ENCODE results near the gene RAB11FIP3.

The RAB11FIP3 gene

GRCh38 chr16:389352-389751 is 36.1 kb upstream of the RAB11FIP3 start:
- in situ Hi-C loops (cut with HindIII; ENCODE audit: low sequenced_read_pairs) = no loop called here

GRCh38 chr16:391885-392335 is 33.5 kb upstream of the RAB11FIP3 start:
- in situ Hi-C loops (cut with HindIII; ENCODE audit: low sequenced_read_pairs) = no loop called here

- in situ Hi-C loops (cut with HindIII; ENCODE audit: low sequenced_read_pairs) = no loop called here
These were observed 32.9 kb upstream of the RAB11FIP3 start for GRCh38 chr16:392450-393030.

- in situ Hi-C loops (cut with HindIII; ENCODE audit: low sequenced_read_pairs) = no loop called here
These were observed 29.2 kb upstream of the RAB11FIP3 start for GRCh38 chr16:396199-396598.

GRCh38 chr16:396605-397004 is 28.8 kb upstream of the RAB11FIP3 start:
- in situ Hi-C loops (cut with HindIII; ENCODE audit: low sequenced_read_pairs) = no loop called here

DNA sequence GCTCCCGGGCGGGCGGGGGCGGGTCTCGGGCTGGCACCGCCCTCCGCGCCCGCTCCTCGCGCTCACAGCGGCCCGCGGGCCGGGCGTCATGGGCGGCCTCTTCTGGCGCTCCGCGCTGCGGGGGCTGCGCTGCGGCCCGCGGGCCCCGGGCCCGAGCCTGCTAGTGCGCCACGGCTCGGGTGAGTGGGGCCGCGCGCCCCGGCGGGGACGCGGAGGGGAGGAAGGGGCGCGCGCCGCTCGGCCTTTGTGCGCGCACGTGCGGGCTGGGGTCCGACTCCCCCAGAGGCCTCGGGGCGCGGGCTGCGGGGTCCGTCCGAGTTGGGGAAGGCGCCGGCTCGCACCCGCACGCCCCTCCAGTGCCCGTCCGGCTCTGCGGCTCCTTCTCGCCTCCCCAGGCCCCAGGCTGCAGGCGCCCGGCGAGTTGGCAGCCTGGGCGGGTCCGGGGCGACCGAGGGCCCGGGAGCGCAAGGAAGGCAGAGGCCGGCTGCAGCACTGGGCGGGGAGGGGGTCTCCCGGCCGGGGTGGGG is 28.3 kb upstream of the RAB11FIP3 start, which contains the start of gene NME4:
TSS of gene NME4 (plus strand) at position 65 of the 527 bp plus-strand sequence. CDS start at position 89, 24 bp downstream.
- in situ Hi-C loops (cut with HindIII; ENCODE audit: low sequenced_read_pairs) = no loop called here

- in situ Hi-C loops (cut with HindIII; ENCODE audit: low sequenced_read_pairs) = no loop called here
These were observed 27.6 kb upstream of the RAB11FIP3 start for GRCh38 chr16:397736-398332.

DNA sequence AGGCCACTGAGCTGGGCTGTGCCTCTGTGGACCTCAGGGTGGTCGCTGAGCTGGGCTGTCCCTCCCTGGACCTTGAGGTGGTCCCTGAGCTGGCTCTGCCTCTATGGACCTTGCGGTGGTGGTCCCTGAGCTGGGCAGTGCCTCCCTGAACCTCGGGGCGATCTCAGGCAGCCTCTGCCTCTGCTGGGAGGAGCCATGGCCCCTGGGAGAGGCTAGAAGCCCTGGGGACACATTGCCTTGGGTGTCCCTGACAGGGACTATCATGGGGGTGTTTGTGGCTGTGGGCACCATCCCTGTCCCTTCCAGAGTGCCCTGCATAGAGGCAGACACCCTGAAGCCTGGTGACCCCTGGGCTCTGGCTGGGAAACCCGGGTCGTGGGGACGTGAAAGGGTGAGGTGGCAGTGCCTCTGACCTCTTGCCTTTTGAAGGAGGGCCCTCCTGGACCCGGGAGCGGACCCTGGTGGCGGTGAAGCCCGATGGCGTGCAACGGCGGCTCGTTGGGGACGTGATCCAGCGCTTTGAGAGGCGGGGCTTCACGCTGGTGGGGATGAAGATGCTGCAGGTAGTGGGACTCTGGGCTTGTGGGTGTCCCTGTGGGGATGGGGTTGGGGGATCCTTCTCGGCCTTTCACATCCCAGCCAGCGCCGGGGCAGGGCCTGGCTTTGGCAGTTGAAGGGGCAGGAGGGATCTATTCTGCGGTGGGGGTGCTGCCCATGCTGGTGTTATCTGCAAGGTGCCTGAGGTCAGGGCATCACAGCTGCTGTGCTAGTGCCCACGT is 26.7 kb upstream of the RAB11FIP3 start:
- in situ Hi-C loops (cut with HindIII; ENCODE audit: low sequenced_read_pairs) = no loop called here

DNA sequence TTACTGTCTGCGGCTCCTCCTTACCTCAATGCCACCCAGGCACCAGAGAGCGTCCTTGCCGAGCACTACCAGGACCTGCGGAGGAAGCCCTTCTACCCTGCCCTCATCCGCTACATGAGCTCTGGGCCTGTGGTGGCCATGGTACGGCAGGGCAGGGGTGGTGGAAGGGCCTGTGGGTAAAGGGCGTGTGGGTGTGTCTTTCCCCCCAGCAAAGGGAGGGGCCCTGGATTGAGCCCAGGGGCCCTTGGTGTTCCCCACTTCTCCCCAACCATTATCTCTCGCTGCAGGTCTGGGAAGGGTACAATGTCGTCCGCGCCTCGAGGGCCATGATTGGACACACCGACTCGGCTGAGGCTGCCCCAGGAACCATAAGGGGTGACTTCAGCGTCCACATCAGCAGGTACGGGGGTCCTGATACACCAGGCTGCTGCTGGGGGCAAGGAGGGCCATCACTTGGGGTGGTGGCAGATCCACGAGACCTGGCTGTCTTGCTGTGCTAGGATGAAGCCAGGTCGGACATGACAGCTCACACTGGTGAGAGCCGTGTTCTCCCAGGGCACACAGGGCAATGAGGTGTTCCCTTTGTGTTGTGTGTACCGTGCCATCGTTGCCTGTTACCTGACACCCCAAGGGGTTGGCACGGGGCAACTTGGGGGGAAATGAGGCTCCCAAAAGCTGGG is 26.0 kb upstream of the RAB11FIP3 start:
- in situ Hi-C loops (cut with HindIII; ENCODE audit: low sequenced_read_pairs) = no loop called here

GRCh38 chr16:400061-400591 is 25.3 kb upstream of the RAB11FIP3 start:
- in situ Hi-C loops (cut with HindIII; ENCODE audit: low sequenced_read_pairs) = no loop called here

DNA sequence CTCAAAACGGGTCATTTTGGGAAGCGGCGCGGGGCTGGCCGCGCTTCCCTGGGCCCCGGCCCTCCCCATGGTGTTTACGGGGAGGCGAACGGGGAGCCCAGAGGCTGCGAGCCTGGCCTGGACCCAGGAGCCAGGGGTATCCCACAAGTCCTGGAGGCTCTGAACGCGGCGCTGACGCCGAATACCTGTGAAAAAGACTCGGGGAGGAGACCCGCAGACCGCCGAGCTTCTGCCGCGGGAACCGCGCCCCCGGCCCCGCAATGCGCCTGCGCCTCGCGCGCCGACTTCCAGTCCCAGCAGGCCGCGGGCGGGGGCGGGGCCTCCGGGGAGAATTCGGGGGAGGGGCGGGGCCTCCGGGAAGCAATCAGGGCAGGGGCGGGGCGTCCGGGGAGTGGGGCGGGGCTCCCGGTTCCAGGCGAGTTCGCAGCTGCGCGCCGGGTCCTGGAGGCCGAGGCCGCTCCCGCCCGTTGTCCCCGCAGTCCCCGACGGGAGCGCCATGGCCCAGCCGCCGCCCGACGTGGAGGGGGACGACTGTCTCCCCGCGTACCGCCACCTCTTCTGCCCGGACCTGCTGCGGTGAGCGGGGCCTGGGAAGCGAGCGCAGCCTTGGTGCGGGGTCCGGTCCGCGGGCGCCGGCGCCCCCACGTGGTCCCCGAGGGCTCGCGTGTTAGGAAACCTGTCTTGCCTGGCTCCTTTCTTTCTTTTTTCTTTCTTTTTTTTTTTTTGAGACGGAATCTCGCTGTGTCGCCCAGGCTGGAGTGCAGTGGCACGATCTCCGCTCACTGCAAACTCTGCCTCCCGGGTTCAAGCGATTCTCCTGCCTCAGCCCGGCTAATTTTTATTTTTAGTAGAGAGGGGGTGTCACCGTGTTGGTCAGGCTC is 23.7 kb upstream of the RAB11FIP3 start, which contains the start of gene DECR2:
TSS of gene DECR2 (plus strand) at position 418 of the 881 bp plus-strand sequence. CDS start at position 497, 79 bp downstream.
- in situ Hi-C loops (cut with HindIII; ENCODE audit: low sequenced_read_pairs) = no loop called here

DNA sequence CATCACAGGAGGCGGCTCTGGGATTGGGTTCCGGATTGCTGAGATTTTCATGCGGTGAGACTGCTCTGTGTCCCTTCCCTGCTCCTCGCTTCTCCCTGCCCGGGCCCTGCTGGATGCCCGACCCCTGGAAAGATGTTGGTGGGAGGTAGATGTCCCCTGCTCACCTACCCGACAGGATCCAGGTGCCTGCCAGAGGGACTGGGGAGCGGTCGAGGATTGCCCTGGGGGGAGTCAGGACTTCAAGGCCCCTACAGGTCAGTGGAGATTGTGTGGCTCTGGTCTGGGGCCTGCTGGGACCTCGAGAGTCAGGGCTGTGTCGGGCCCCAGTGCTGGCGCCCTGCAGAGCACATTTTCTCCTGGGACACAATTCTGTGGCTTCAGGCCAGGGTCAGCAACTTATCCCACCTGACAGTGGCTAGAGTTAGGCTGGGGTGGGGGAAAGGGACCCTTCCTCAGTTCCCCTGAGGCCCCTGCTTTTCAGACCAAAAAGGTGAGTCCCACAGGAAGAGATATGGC is 20.4 kb upstream of the RAB11FIP3 start:
- in situ Hi-C loops (cut with HindIII; ENCODE audit: low sequenced_read_pairs) = no loop called here

GRCh38 chr16:405548-406506 is 19.6 kb upstream of the RAB11FIP3 start:
- in situ Hi-C loops (cut with HindIII; ENCODE audit: low sequenced_read_pairs) = no loop called here

DNA sequence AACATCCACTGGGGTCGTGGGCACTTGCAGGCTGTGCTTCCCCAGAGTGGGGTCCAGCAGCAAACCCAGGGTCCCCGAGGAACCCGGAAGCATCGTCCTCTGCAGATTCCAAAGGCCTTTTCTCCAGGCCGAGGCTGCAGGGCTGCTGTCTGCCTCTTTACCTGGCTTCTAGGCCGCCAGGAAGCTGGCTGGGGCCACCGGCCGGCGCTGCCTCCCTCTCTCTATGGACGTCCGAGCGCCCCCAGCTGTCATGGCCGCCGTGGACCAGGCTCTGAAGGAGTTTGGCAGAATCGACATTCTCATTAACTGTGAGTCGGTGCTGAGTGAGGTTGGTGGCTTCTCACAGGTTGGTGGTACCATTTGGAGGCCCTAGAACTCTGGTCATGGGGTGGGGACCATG is 18.2 kb upstream of the RAB11FIP3 start:
- in situ Hi-C loops (cut with HindIII; ENCODE audit: low sequenced_read_pairs) = no loop called here

GRCh38 chr16:410516-411178 is 14.8 kb upstream of the RAB11FIP3 start:
- in situ Hi-C loops (cut with HindIII; ENCODE audit: low sequenced_read_pairs) = no loop called here

- in situ Hi-C loops (cut with HindIII; ENCODE audit: low sequenced_read_pairs) = no loop called here
These were observed 13.7 kb upstream of the RAB11FIP3 start for GRCh38 chr16:411576-412265.

DNA sequence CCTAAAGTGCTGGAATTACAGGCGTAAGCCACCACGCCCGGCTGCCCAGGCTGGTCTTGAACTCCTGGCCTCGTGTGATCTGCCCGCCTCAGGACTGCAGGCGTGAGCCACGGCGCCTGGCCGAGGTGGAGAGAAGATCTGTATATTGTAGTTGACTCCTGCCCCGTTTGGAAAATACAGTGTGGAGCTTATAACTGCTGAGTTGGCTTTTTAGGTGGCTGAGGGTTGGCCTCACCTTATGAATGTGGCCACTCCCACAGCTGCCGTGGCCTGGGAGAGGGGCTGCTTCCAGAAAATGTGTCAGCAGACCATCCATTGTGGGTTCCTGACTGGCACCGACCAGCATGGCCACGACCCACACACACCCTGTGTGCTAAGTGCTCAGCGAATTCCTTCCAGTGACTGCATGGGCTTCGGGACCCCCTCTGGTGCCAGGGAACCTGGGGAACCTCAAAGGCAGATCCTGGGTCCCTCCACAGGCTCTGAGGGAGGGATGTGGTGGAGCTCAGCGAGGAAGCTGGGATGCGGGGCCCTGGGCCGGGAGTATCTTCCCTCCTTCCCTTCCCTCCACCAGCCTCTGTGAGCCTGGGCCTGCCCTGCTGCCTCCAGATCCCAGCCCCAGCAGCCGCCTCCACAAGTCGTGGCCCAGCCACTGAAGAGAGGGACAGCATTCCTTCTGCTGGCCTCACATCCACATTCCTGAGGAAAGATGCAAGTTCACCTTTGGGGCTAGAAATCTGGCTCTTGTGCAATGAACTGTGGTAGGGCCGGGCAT is 10.9 kb upstream of the RAB11FIP3 start:
- in situ Hi-C loops (cut with HindIII; ENCODE audit: low sequenced_read_pairs) = no loop called here

Measured in DLD1 (cell line).